H1 (cell line): ENCODE measurements around the gene LSG1. TPM values are rescaled to one million over a fixed set of nuclear protein-coding genes. Genes with fewer than 3 reads are reported as not detected.

Source experiments
- CHD1 ChIP-seq: IDR thresholded peaks from 2 replicates; pipeline ENCODE4 v1.6.1; 2012; ENCODE audit warnings: low read depth, low read length, improper control_type of control experiment
- CTBP2 ChIP-seq: IDR thresholded peaks from 2 replicates; pipeline ENCODE4 v1.7.0; 2011; ENCODE audit warnings: borderline replicate concordance, mild to moderate bottlenecking, moderate library complexity, mixed read lengths, low read length; ENCODE audit not compliant: insufficient read depth, insufficient read length
- HDAC2 ChIP-seq, 2 experiments: fragments of 300-600 bp in 1 of 2; sonication (generic) in 1 of 2; IDR thresholded peaks; 2 replicates each; pipeline ENCODE4 v1.6.1; 2011 to 2012; ENCODE audit warnings: low read depth in 2 of 2, low read length in 2 of 2, mild to moderate bottlenecking in 2 of 2, moderate library complexity in 2 of 2, borderline replicate concordance in 1 of 2, inconsistent platforms in 1 of 2
- RBBP5 ChIP-seq: IDR thresholded peaks from 2 replicates; pipeline ENCODE4 v1.7.1; 2012; ENCODE audit warnings: low read depth, mild to moderate bottlenecking, inconsistent platforms, low read length, moderate library complexity, borderline replicate concordance
- SP1 ChIP-seq: IDR thresholded peaks from 2 replicates; pipeline ENCODE4 v1.6.1; 2011; ENCODE audit warnings: low read depth, low read length
- TCF12 ChIP-seq: IDR thresholded peaks from 2 replicates; pipeline ENCODE4 v1.6.1; 2011; ENCODE audit warnings: low read depth, mild to moderate bottlenecking, low read length
- polyA plus RNA-seq, 7 experiments: library from polyadenylated mRNA; depleted of rRNA in 3 of 7; stranded (reverse) in 5 of 7; unstranded in 2 of 7; fragments of >200 nt in 5 of 7; fragments of 200-250 nt in 2 of 7; gene quantifications; 1 replicate in 5 of 7; 2 replicates in 1 of 7; 4 replicates in 1 of 7; pipeline versions ENCODE4 v1.2.1 to v1.2.3, GENCODE V29; 2011 to 2013; ENCODE audit warnings: missing spikeins in 2 of 7, mixed read lengths in 2 of 7
- total RNA-seq: library from RNA; stranded (reverse); fragmentation: NEBNext Ultra II Directional; extraction: Animal tissue kit (Norgen Biotek cat#: 25700); gene quantifications from 2 replicates; pipeline ENCODE4 v1.2.1, GENCODE V29; 2021
- TF ChIP-seq, protein P1 (sequence below): IDR thresholded peaks from 2 replicates; pipeline ENCODE4 v1.6.1; 2012; ENCODE audit warnings: inconsistent platforms
- TF ChIP-seq, protein P2 (sequence below): IDR thresholded peaks from 2 replicates; pipeline ENCODE4 v1.6.1; 2011; ENCODE audit warnings: low read length, improper control_type of control experiment

LSG1 gene
- total and polyA plus RNA-seq, 2 of the 8 experiments (the other 6 are each of a cell fraction or from before 2014, with no cell fraction given) = 23.7 to 47.6 TPM

- no peak for TF ChIP-seq RBBP5
- TF ChIP-seq, protein P1, sequence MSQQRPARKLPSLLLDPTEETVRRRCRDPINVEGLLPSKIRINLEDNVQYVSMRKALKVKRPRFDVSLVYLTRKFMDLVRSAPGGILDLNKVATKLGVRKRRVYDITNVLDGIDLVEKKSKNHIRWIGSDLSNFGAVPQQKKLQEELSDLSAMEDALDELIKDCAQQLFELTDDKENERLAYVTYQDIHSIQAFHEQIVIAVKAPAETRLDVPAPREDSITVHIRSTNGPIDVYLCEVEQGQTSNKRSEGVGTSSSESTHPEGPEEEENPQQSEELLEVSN = no peak
- TF ChIP-seq HDAC2 (IDR thresholded peaks at IDR 0.05; ENCODE audit: borderline replicate concordance in 1 of 2, low read depth in 2 of 2, low read length in 2 of 2) = no peak
- no peak for TF ChIP-seq TCF12
- no peak for TF ChIP-seq CTBP2
- TF ChIP-seq SP1 = no peak
- TF ChIP-seq CHD1 = no peak
- TF ChIP-seq, protein P2, sequence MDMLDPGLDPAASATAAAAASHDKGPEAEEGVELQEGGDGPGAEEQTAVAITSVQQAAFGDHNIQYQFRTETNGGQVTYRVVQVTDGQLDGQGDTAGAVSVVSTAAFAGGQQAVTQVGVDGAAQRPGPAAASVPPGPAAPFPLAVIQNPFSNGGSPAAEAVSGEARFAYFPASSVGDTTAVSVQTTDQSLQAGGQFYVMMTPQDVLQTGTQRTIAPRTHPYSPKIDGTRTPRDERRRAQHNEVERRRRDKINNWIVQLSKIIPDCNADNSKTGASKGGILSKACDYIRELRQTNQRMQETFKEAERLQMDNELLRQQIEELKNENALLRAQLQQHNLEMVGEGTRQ = no peak
These were observed 4.6 kb downstream of the LSG1 start (continued) for GRCh38 chr3:194667363-194667762.
